HG02981 (cell line): Measurements from ENCODE around the gene ZNF282.
"Not testable (repeated sequence)": the region's sequence is repeated elsewhere in the genome, so short reads cannot be mapped to it uniquely, and the experiment has no call there.

Experiments used
- ATAC-seq: cut with Tn5 transposase; IDR thresholded peaks from one replicate; pipeline ENCODE4 v1.9.1; 2021; ENCODE audit warnings: mild to moderate bottlenecking, moderate library complexity; ENCODE audit not compliant: unreplicated experiment

Gene ZNF282

GRCh38 chr7:149223176-149223575, 27.8 kb downstream of the ZNF282 start:
- no peak for ATAC-seq

GRCh38 chr7:149223761-149224160, 28.4 kb downstream of the ZNF282 start:
- no peak for ATAC-seq

GRCh38 chr7:149224352-149224751, 29.0 kb downstream of the ZNF282 start:
- ATAC-seq = no peak

- no peak for ATAC-seq
Measured at GRCh38 chr7:149225106-149225505, 29.8 kb downstream of the ZNF282 start.

GRCh38 chr7:149225656-149226055, 30.3 kb downstream of the ZNF282 start:
- ATAC-seq = no peak

- not testable (repeated sequence) for ATAC-seq
Measured at GRCh38 chr7:149226366-149226765, 31.0 kb downstream of the ZNF282 start.

- no peak for ATAC-seq
Measured at GRCh38 chr7:149226840-149227494, 31.6 kb downstream of the ZNF282 start.

GRCh38 chr7:149228831-149229471, 33.6 kb downstream of the ZNF282 start:
- no peak for ATAC-seq

GRCh38 chr7:149229526-149229925, 34.2 kb downstream of the ZNF282 start:
- ATAC-seq = no peak

- no peak for ATAC-seq
Measured at GRCh38 chr7:149232362-149232761, 37.0 kb downstream of the ZNF282 start.

- ATAC-seq = not testable (repeated sequence)
Measured at GRCh38 chr7:149233655-149234204, 38.4 kb downstream of the ZNF282 start.

- ATAC-seq = no peak
Measured at GRCh38 chr7:149237502-149237901, 42.2 kb downstream of the ZNF282 start.

- ATAC-seq = no peak
Measured at GRCh38 chr7:149238051-149238450, 42.7 kb downstream of the ZNF282 start.

- ATAC-seq = peak; percentile 100
Measured at GRCh38 chr7:149239345-149240143, 44.2 kb downstream of the ZNF282 start, which contains the start of gene ZNF212. Gene ZNF212, plus strand, starts transcription at chr7:149239651. Its CDS starts 128 bp downstream, at chr7:149239779.

GRCh38 chr7:149240637-149241036, 45.3 kb downstream of the ZNF282 start:
- ATAC-seq = no peak

- no peak for ATAC-seq
Measured at GRCh38 chr7:149241696-149242095, 46.4 kb downstream of the ZNF282 start.

GRCh38 chr7:149245244-149245643, 49.9 kb downstream of the ZNF282 start:
- no peak for ATAC-seq

- ATAC-seq = no peak
Measured at GRCh38 chr7:149245744-149246143, 50.4 kb downstream of the ZNF282 start.

GRCh38 chr7:149248777-149249176, 53.4 kb downstream of the ZNF282 start:
- ATAC-seq = no peak

GRCh38 chr7:149250151-149250550, 54.8 kb downstream of the ZNF282 start:
- not testable (repeated sequence) for ATAC-seq

GRCh38 chr7:149251518-149251917, 56.2 kb downstream of the ZNF282 start:
- not testable (repeated sequence) for ATAC-seq
